NCI-H2029 treated with DMSO at 0.1 percent for 48 hours (cell line): ENCODE measurements around the gene TMEM239.
"Not testable (repeated sequence)": the region's sequence is repeated elsewhere in the genome, so short reads cannot be mapped to it uniquely, and the experiment has no call there.

Experiments used
- DNase-seq: peaks from one replicate; lab custom pipeline; 2025; lab: John Stamatoyannopoulos, UW

The TMEM239 gene

GRCh38 chr20:2799688-2800520, 16.3 kb upstream of the TMEM239 start:
- no peak for DNase-seq

GRCh38 chr20:2800521-2801285, 15.5 kb upstream of the TMEM239 start, which contains the start of gene CPXM1:
TSS of gene CPXM1 (minus strand) at chr20:2800627. CDS start at chr20:2800572, 55 bp downstream.
- DNase-seq, result no peak

GRCh38 chr20:2801286-2801728, 14.9 kb upstream of the TMEM239 start:
- peak; percentile 4 for DNase-seq

GRCh38 chr20:2804041-2804828, 11.9 kb upstream of the TMEM239 start:
- no peak for DNase-seq

GRCh38 chr20:2804852-2805688, 11.1 kb upstream of the TMEM239 start:
- DNase-seq, result no peak

- no peak for DNase-seq
These were observed 10.3 kb upstream of the TMEM239 start for GRCh38 chr20:2805689-2806350.

GRCh38 chr20:2806351-2806701, 9.8 kb upstream of the TMEM239 start:
- no peak for DNase-seq

- DNase-seq, result no peak
These were observed 9.1 kb upstream of the TMEM239 start for GRCh38 chr20:2807019-2807418.

- DNase-seq, result not testable (repeated sequence)
These were observed 8.2 kb upstream of the TMEM239 start for GRCh38 chr20:2807929-2808328.

GRCh38 chr20:2809690-2810089, 6.5 kb upstream of the TMEM239 start:
- no peak for DNase-seq

- DNase-seq, result no peak
These were observed 4.0 kb upstream of the TMEM239 start for GRCh38 chr20:2812189-2812588.

GRCh38 chr20:2814076-2814475, 2.1 kb upstream of the TMEM239 start:
- DNase-seq, result no peak

GRCh38 chr20:2814587-2815051, 1.5 kb upstream of the TMEM239 start, which contains the start of gene C20orf141:
TSS of gene C20orf141 (plus strand) at chr20:2814987. CDS start at chr20:2815185, 198 bp downstream.
- DNase-seq, result no peak

- DNase-seq, result no peak
These were observed 793 bp upstream of the TMEM239 start for GRCh38 chr20:2815242-2815900.

GRCh38 chr20:2816583-2817340, 598 bp downstream of the TMEM239 start:
- no peak for DNase-seq

- DNase-seq, result no peak
These were observed 1.2 kb downstream of the TMEM239 start for GRCh38 chr20:2817341-2817726.

- DNase-seq, result no peak
These were observed 1.9 kb downstream of the TMEM239 start for GRCh38 chr20:2817891-2818595.

GRCh38 chr20:2820084-2820895, 4.1 kb downstream of the TMEM239 start:
- no peak for DNase-seq
